22Rv1 (cell line): ENCODE data around the gene KCNG2.
A peak's percentile ranks its signal among the peaks of the same experiment; 100 is the strongest.

Source experiments
- CTCF ChIP-seq: fragments of 450-650 bp; IDR thresholded peaks from 2 replicates; pipeline ENCODE4 v1.5.1; 2017; ENCODE audit warnings: mild to moderate bottlenecking
- ZFX ChIP-seq: fragments of 450-650 bp; IDR thresholded peaks from 2 replicates; pipeline ENCODE4 v1.6.1; 2017; ENCODE audit warnings: antibody characterized with exemption, borderline replicate concordance

GRCh38 chr18:79797518-79798345 is at the start of gene KCNG2:
- TF ChIP-seq CTCF (peak; percentile 30; the same call in 1 of the 2 replicates), ZFX (no peak)
